MV-4-11 (cell line): ENCODE measurements around the gene COL5A3.
"Not testable (repeated sequence)": the region's sequence is repeated elsewhere in the genome, so short reads cannot be mapped to it uniquely, and the experiment has no call there.

Experiments
- DNase-seq: peaks from one replicate; lab custom pipeline; 2025; lab: John Stamatoyannopoulos, UW

The COL5A3 gene

DNA sequence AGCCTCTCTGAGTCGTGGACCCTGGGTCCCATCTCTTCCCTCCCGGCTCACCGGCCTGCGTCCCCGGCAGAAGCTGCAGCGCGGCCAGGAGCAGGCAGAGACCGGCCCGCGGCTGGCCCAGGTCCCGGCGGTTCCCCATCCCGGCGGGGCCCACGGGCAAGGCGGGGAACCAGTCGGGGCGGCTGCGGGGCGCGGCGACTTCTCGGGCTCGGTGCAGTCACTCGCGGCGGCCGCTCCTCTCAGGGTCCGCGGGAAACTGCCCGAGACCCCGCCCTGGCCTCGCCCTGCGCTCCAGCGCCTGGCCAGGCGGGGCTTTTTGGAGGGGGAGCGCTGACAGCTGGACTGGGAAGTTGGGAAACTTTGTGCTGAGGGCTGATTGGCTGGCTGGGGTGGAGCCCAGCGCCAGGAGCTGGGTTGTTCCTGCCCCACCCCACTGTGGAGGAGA lies at the start of gene COL5A3:
TSS of gene COL5A3 (minus strand) at position 258 of the 445 bp plus-strand sequence. CDS start at position 139, 119 bp downstream.
- no peak for DNase-seq

DNA sequence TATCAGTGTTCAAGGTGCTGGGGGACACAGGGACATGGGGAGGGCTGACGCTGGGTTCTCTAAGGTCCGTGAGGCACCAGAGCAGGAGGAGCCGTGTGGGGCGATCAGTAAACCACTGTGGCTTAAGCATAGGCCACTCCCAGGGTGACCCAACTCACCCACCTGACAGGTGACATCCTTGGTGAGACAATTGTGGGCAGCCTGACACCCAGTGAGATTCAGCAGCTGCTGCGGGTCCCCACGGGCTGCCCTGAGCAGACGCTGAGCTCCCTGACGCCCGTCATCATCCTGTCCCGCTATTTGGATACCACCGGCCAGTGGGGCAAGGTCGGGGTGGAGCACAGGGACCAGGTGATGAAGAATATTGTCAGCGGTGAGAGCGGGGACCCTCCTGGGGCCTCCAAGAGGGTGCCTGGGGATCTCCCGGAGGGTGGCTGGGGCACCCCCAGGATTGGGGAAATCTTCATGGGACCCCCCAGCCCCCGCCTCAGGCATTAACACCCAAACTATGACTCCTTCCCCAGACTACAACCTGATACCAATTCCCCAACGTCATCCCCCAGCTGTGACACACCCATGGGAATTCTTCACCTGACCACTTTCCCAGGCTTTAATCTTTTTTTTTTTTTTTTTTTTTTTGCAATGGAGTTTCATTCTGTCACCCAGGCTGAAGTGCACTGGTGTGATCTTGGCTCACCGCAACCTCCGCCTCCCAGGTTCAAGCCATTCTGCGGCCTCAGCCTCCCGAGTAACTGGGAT lies 42.5 kb upstream of the COL5A3 start:
- no peak for DNase-seq

DNA sequence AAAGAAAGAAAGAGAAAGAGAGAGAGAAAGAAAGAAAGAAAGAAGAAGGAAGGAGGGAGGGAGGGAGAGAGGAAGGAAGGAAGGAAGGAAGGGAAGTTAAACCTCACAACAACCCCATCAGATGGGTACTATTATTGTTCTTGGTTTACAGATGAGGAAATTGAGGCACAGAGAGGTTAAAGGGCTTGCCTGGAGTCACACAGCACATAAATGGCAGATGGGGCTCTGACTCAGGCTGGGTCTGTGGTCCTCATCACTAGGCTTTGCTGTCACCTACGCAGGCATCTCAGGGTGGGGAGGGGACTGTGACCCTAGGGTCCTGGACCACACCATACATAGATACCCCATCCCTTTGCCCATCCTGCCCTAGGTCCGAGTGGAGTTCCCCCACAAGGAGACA lies 39.3 kb upstream of the COL5A3 start:
- DNase-seq = no peak

DNA sequence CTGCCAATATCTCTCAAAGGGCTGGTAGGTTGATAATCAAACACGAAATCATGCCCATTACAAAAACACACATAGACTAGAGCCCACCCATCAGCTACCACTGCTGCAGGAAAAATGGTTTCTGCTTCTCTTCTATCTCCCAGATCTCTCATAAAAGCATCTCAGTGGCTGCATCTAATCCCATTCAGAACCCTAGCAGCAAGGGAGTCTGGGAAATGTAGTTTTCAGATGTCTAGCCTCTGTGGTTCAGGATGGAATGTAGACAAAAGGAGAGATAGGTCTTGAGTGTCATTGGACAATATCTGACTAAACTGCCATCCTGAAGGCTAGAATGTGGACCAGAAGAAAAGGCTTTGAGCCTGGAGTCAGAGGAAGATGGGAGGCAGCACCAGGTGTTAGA lies 35.1 kb upstream of the COL5A3 start:
- DNase-seq = no peak

DNA sequence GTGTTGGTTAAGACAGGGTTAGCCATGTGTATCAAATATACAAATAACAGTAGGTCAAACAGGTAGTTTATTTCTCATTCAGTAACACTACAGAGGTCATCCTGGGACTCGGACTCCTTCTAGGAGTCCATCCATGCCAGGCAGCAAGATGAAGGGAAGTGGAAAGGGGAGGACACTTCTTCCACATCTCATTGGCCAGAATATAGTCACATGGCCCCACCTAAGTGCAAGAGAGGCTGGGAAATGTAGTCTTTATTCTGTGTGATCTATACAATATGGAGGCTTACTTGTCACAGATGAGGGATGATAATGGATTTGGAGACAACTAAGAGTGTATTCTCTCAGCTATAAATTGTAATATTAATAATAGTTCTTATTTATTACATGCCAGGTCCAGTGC lies 34.1 kb upstream of the COL5A3 start:
- peak; percentile 36 for DNase-seq

DNA sequence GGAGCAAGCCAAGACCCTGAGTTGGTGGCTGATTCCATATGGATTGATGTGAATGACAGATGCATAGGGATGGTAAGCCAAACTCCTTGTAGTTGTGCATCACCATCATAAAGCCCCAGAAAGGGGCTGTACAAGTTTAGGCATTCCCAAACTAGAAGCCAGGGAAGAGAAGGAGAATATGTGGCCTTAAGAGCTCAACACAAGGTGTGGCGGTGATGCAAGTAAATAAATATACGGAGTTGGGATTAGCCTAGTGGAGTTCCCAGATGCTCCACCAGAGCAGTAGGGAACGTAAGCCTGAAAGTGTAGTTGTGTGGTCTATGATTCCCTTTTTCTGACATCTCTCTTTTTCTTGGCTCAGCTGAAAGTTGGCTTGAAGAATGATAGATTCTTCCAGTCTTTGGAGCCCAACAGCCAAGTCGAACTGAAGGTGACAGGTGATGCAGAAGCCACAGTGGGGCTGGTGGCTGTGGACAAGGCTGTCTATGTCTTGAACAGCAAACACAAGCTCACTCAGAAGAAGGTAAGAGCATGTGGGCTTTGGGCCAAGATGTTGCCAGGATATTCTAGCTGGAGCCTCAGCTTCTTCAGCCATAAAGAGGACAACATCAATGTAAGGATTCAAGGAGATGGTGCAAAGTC lies 33.1 kb upstream of the COL5A3 start:
- DNase-seq = no peak

DNA sequence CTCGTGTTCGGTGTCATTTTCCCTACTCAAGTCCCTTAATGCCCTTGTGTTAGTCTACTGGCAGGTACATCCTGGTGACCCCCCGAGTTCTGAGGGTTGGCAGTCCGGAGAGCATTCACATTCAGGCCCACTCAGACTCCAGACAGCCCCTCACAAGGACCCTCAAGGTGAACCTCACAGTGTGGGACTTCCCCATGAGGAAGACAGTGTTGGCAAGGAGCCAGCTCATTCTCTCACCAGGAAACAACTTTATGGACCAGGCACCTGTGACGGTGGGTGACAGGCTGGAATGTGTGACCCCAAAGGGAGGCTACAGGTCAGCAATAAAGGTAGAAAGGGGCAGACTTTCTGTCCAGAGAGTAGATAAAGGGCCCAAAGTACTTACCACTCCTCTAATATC lies 27.5 kb upstream of the COL5A3 start:
- no peak for DNase-seq

DNA sequence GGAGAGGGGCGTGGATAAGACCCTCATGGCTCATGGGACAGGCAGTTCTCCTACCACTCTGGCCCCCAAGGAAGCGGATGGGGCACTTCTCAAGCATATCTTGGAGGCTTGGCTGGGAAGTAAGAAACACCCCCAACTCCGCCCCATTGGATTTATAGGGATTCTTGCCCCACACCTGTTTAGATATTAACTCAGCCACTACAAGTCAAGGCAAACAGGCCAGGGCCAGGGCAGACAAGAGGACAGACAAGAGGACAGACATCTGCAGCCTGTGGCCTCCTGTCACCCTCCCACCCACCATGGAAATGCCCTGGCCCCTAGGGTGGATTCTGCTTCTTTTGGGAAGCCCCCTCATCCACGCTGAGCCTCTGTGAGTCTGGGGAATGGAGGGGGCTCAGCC lies 27.1 kb upstream of the COL5A3 start:
- no peak for DNase-seq

DNA sequence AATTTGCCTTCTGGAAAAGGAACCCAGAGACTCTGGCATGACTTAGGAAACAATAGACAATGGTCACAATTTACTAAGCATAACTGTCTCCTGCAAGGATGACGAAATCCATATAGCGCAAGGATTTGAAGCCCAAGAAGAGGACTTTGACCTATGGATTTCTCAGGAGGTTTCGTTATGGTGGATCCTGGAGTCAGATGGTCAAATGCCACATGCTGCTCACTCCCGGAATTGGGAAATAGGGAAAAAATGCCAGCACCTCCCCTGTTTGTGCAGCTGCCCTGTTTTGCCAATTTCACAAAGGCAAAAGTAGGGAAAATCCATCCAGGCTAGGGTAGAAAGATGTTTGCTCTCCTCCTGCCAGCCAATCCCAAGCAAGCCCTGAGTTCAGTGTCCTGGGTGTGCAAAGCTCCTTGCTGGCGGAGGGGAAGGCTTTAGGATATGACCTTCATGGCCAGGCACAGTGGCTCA lies 26.3 kb upstream of the COL5A3 start:
- no peak for DNase-seq

DNA sequence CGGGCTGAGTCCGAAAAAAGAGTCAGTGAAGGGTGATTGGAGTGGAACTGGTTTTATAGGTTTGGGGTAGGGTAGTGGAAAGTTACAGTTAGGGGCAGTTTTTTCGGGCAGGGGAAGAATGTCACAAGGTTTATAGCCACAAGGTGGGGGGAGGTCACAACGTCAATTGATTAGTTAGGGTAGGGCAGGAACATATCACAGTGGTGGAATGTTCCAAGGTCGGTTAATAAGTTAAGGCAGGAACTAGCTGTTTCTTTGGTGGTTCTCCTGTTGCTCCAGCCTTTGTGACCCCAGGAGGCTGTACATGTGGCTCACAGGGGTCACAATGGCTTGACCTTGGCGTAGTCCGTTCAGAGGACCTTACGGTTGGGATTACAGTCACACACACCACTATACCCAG lies 23.3 kb upstream of the COL5A3 start:
- no peak for DNase-seq

DNA sequence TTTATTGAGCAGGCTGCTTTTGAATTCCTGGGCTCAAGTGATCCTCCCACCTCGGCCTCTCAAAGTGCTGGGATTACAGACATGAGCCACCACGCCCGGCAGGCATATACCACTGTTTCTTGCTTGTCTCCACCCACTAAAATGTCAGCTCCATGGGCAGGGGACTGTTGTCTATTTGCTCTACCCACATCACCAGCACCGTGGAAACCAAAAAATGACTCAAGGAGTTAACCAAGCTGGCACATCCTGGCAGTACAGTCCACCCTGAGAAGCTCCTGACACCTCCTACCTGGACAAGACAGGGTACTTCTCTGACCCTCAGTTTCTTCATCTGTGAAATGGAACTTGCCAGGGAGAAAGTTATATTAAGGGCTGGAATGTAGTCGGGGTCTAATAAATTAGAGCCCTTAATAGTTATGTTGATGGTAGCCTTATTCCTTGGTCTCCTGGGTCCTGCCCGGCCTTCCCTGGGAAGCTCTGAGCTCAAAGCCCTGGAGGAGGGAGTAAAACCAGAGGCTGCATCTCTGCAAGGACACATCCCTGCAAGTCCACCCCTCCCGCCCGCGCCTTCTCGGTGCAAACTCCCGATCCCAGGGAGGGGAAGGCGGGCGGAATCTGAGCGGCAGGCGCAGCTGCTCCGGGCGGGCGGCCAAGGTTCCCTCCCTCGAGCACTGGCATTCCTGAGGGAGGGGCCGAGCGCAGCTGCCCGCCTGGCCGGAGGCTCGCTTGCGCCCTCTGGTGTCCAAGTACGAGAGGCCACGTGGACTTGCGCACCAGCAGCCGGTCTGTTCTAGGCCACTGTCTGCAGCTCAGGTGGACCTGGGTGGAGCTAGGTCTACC lies 17.1 kb upstream of the COL5A3 start:
- peak; percentile 64 for DNase-seq

DNA sequence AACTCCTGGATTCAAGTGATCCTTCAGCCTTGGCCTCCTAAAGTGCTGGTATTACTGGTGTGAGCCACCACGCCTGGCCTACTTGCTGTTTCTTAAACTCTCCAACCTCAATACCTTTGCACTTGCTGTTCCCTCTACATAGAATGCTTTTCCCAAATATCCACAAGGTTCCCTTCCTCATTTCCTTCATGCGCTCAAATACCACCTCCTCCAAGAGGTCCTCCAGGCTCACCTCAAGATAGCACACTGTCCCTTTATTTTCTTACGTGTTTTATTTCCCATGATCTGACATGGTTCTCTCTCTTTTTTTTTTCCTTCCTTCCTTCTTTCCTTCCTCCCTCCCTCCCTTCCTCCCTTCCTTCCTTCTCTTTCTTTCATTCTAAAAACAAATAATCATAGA lies 16.4 kb upstream of the COL5A3 start:
- DNase-seq = no peak

DNA sequence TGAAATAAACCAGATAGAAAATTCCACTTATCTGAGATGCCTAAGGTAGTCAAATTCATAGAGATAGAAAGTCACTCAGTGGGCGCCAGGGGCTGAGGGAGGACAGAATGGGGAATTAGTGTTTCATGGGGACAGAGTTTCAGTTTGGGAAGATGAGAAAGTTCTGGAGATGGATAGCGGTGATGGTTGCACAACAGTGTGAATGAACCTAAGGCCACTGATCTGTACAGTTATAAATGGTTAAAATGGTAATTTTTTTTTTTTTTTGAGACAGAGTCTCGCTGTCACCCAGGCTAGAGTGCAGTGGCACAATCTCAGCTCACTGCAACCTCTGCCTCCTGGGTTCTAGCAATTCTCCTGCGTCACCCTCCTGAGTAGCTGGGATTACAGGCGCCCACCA lies 12.8 kb upstream of the COL5A3 start:
- DNase-seq = not testable (repeated sequence)

DNA sequence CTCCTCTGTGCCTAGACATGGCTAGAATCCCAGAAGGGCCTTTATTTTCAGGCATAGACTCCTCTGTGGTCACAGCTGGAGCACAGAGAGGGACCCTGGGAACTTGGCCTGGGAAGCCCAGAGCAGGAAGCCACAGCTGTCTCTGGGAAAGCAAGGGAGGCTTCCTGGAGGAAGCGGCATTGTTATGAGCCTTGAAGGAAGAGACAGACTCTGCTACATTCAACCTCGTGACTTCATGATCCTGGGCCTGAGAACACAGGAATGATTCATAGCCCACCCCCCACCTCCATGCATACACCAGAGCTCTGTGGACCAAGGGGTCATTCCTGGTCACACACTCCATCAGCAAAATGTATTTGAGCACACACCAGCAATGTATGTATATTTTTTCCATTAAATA lies 11.6 kb upstream of the COL5A3 start:
- DNase-seq = no peak

DNA sequence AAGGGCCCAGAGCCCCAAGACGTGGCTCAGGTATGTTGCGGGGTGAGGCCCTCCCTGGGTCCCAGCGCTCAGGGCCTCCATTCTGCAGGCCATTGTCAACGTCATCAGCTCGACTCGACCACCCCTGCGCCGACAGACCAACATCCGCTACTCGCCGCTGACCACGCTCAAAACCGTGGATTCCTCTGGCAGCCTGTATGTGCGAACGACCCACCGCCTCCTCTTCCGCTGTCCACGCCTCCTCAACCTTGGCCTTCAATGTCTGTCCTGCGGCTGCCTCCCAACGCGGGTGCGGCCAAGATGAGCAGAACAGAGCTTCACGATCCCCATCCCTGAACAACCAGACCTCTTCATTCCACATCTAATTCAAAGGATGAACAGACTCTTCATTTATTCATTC lies 11.1 kb upstream of the COL5A3 start:
- no peak for DNase-seq

DNA sequence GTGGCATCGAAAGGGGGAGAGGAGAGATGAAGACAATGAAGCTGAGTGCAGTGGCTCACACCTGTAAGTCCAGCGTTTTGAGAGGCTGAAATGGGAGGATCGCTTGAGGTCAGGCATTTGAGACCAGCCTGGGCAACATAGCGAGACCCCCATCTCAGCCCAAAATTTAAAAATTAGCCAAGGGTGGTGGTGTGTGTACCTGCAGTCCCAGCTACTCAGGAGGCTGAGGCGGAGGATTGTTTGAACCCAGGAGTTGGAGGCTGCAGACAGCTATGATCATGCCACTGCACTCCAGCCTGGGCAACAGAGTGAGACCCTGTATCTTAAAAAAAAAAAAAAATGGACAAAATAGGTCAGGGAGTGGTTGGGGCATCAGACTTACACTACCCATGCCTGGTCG lies 10.5 kb upstream of the COL5A3 start:
- DNase-seq = no peak

DNA sequence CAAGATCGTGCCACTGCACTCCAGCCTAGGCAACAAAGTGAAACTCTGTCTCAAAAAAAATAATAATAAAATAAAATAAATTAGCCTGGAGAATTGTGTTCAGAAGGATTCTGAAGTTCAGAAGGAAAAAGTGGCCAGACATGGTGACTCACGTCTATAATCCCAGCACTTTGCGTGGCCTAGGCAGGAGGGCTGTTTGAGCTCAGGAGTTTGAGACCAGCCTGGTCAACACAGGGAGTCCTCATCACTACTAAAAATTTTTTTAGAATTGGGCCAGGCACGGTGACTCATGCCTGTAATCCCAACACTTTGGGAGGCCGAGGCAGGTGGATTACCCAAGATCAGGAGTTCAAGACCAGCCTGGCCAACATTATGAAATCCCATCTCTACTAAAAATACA lies 8.9 kb upstream of the COL5A3 start:
- DNase-seq = no peak

DNA sequence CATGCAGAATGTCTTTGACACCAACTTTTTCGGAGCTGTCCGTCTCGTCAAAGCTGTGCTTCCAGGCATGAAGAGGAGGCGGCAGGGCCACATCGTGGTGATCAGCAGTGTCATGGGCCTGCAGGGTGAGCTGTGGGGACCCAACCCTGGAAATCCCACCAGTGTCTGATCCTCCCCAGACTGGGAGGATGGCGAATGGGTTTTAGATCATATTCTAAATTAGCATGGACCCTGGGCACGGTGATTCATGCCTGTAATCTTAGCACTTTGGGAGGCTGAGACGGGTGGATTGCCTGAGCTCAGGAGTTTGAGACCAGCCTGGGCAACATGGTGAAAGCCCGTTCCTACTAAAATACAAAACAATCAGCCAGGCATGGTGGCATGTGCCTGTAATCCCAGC lies 8.5 kb upstream of the COL5A3 start:
- DNase-seq = no peak

DNA sequence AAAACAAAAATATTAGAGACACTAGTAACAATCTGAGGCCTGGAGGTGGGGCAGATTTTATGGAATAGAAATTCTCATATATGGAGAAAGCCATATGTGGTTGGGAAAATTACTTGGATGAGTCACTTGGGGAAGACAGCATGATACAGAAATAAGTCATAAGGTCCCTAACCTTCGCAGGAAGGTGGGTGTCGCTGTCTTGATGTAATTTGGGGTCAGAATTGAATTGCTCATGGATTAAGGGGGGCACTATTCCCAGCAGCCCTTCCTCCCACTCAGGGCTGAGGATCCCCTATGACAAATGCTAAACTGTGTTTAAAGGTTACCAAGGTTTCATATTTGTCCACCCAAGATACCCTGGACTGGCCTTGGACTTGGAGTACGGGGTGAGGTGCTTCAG lies 8.0 kb upstream of the COL5A3 start:
- no peak for DNase-seq

DNA sequence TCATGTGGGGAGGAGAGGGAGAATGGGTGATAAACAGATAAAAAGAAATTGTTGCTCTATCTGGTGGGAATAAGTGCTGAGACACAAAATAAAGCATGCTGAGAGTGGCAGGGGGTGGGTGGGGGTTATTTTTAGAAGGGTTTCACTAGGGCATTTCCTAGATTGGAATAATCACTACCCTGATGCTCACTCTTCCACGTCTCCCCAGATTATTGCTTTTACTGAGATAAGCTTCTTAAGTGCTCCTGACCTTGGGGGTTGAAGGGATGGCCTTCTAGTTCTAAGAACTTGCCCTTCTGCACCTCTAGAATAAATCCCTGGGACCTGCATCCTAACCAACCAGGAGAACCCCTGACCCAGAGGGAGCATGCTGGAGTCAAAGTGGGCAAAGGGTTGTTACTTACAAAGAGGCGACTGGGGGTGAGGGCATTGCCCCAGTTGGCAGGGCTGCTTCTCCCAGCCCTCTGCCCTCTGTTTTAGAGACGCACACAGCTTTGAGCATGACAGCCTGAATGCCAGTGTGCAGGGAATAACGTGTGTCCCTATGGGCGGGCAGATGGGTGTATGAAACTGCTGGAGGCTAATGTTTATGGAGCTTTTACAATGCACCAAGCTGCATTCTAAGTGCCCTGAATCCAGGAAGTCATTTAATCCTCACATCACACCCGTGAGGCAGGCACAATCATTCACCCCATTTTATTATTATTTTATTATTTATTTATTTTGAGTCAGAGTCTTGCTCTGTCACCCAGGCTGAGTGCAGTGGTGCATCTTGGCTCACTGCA lies 3.7 kb upstream of the COL5A3 start:
- DNase-seq = no peak

DNA sequence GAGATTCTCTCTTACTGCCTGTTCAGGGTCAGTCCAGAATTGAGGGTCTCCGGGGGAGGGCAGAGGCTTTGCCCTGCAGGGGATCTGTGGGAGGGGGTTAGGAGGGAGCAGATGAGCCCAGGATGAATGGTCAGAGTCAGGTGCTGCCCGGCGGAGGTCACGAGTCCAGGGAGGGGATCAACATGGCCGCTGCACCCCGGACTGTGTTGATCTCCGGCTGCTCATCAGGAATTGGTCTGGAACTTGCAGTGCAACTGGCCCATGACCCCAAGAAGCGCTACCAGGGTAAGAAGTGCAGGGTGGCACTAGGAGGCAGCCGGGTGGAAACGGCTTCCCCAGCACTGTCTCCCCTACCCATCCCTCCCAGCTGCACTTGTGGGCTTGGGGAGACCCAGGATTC lies 3.0 kb upstream of the COL5A3 start, which contains the start of gene RDH8:
TSS of gene RDH8 (plus strand) at position 168 of the 400 bp plus-strand sequence. CDS start at position 183, 15 bp downstream.
- no peak for DNase-seq

DNA sequence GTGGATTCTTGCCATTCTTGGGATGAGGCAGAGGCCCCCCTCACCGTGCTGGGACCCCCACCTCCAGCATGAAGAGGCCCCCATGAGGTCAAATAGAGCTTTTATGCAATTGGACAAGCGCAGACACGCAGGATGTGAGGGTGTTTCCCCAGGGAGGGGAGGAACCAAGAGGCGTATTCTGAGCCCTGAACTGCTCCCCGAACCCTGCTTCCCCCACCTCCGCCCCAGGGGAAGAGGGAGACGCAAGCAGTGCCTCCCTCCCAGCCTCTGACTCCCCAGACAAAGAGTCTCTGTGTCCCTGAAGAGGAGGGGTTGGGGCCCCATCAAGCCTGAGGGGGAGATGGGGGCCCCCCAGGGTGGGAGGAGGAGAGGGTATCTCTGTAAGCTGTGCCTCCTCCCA lies 1.7 kb upstream of the COL5A3 start:
- DNase-seq = no peak
